ENCODE data around the gene INCA1. TPM values are rescaled to one million over a fixed set of nuclear protein-coding genes. Genes with fewer than 3 reads are reported as not detected.
A peak's percentile ranks its signal among the peaks of the same experiment; 100 is the strongest.

INCA1 gene
- total and polyA plus RNA-seq, 7 donors, result 1.6 to 4.9 (median 3.8) TPM

DNA sequence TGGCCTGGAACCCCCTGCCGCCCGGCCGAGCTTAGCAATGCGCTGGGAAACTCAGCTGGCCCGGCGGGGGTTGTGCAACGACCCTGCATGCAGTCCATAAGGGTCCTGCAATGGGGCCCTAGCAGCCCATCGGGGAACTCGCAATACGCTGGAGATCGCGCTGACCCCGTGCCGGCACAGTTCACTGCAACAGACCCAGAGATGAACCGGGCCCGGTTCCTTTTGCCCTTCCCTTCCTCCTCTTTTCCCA lies 57.9 kb downstream of the INCA1 start:
- intact Hi-C loops (cut with DNase I), result loop anchor here (5.0 kb wide), 2 partner anchors 43 to 138 kb away; partner anchors contain the start of gene ZFP3 (in 1 of the 2)
- ATAC-seq (peak in 3 of 4 donors; percentile 5 to 11 (median 6)), DNase-seq (peak in 1 of 2 donors; percentile 57)
- TF ChIP-seq CTCF (IDR thresholded peaks at IDR 0.05), result no peak
- H3K36me3 ChIP-seq (ENCODE audit: insufficient read depth in 1 of 2, low read depth in 1 of 2), result peaks cover 0 to 56% of the 10 kb centered on the region in 2 donors
- H3K27me3 ChIP-seq (ENCODE audit: insufficient read depth in 3 of 3, low read length in 2 of 3), result no peaks in the 10 kb centered on the region
- H3K27ac ChIP-seq, result peak overlapping the region; percentile 95
- peak overlapping the region; percentile 80 for H3K4me3 ChIP-seq
- H3K4me1 ChIP-seq, result peaks cover 41% of the 10 kb centered on the region
- no peaks in the 10 kb centered on the region for H3K9me3 ChIP-seq
- 0 to 1% (median 0%) methylated on average over 16 of the region's 16 CpGs for WGBS, 3 donors

DNA sequence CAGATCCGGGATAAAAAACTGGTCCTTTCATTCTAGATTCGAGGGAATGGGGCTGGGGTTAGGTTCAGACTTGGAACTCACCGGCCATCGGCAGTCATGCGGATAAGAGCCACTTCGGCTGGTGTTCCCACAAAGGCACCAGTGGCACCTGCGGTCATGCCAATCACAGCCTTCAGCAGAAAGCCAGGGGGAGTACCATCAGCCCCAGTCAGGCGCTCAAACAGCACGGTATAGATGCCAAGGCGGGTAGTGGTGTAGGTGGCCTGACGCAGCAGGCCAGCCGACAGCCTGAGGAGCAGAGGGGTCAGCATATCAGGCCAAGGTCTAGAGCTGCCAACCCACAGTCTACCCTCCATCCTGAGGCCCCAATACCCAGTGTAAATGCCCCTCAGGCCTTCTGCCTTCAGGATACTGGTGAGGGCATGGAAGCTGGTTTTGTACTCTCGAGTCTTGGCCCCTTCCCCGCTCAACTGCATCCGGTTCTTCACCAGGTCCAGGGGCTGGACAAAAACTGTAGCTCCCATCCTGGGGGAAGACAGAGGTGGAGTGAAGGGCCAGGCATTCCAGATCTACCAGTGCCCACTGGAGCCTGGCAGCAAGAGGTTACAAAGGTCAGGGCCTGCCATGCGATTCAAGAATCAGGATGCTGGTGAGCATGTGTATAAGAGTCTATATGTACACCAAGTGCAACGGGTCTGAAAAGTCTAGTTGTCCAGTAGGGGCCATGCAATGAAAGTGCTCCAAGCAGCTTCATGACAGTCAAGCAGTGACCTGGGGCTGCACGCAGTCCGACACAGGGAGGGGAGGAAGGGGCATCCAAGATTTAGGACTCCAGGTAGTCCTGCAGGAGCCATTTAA lies 58.4 kb downstream of the INCA1 start:
- peak overlapping the region; percentile 80 for H3K4me3 ChIP-seq
- peaks cover 46% of the 10 kb centered on the region for H3K4me1 ChIP-seq
- peak in 1 of 4 donors; percentile 12 for ATAC-seq
- 25 to 41% (median 31%) methylated on average over 19 of the region's 19 CpGs for WGBS, 3 donors
- peaks cover 0 to 50% of the 10 kb centered on the region in 2 donors for H3K36me3 ChIP-seq (ENCODE audit: insufficient read depth in 1 of 2, low read depth in 1 of 2)
- peak in 1 of 2 donors; percentile 58 for DNase-seq
- peak overlapping the region; percentile 95 for H3K27ac ChIP-seq
- H3K27me3 ChIP-seq (ENCODE audit: insufficient read depth in 3 of 3, low read length in 2 of 3), result no peaks in the 10 kb centered on the region
- intact Hi-C loops (cut with DNase I), result loop anchor here (5.0 kb wide), 2 partner anchors 43 to 138 kb away; partner anchors contain the start of gene ZFP3 (in 1 of the 2)
- no peak for TF ChIP-seq CTCF (IDR thresholded peaks at IDR 0.05)
- H3K9me3 ChIP-seq, result no peaks in the 10 kb centered on the region

Other genes starting within 250 kb of the INCA1 start
- not detected for gene TM4SF5, start 225.6 kb downstream of the INCA1 start, total RNA-seq
- gene TM4SF5, start 225.6 kb downstream of the INCA1 start, polyA plus RNA-seq, result under 1 TPM in 1 of 3 donors, not detected in 2; 0.34 TPM
- under 1 TPM; 0.42 to 0.84 (median 0.64) TPM for gene VMO1, start 211.2 kb downstream of the INCA1 start, total RNA-seq
- 1 to 10 TPM in 2 of 3 donors, under 1 TPM in 1; 0.84 to 3.1 (median 1.8) TPM for gene VMO1, start 211.2 kb downstream of the INCA1 start, polyA plus RNA-seq
- gene GLTPD2, start 208.6 kb downstream of the INCA1 start, total RNA-seq, result not detected
- gene GLTPD2, start 208.6 kb downstream of the INCA1 start, polyA plus RNA-seq, result not detected
- gene PSMB6, start 201.4 kb downstream of the INCA1 start, total RNA-seq, result 100 to 1,000 TPM; 160 to 254 (median 234) TPM
- gene PSMB6, start 201.4 kb downstream of the INCA1 start, polyA plus RNA-seq, result 100 to 1,000 TPM; 416 to 561 (median 427) TPM
- gene PLD2, start 190.4 kb downstream of the INCA1 start, total RNA-seq, result 1 to 10 TPM; 3.7 to 7.5 (median 4.3) TPM
- 1 to 10 TPM; 2.4 to 4.2 (median 3.0) TPM for gene PLD2, start 190.4 kb downstream of the INCA1 start, polyA plus RNA-seq
- 10 to 100 TPM; 15.8 to 23.8 (median 20.8) TPM for gene MINK1, start 164.2 kb downstream of the INCA1 start, total RNA-seq
- gene MINK1, start 164.2 kb downstream of the INCA1 start, polyA plus RNA-seq, result 10 to 100 TPM in 2 of 3 donors, 1 to 10 TPM in 1; 8.9 to 19.2 (median 14.2) TPM
- under 1 TPM in 2 of 4 donors, not detected in 2; 0.20 to 0.30 TPM for gene C17orf107, start 98.0 kb downstream of the INCA1 start, total RNA-seq
- gene C17orf107, start 98.0 kb downstream of the INCA1 start, polyA plus RNA-seq, result under 1 TPM; 0.01 to 0.10 (median 0.03) TPM
- gene CHRNE, start 94.4 kb downstream of the INCA1 start, total RNA-seq, result 1 to 10 TPM in 1 of 4 donors, under 1 TPM in 3; 0.19 to 1.1 (median 0.28) TPM
- under 1 TPM; 0.16 to 0.70 (median 0.56) TPM for gene CHRNE, start 94.4 kb downstream of the INCA1 start, polyA plus RNA-seq
- gene GP1BA, start 65.2 kb downstream of the INCA1 start, total RNA-seq, result under 1 TPM in 1 of 4 donors, not detected in 3; 0.10 TPM
- gene GP1BA, start 65.2 kb downstream of the INCA1 start, polyA plus RNA-seq, result under 1 TPM in 2 of 3 donors, not detected in 1; 0.04 to 0.05 TPM
- gene SLC25A11, start 57.5 kb downstream of the INCA1 start, total RNA-seq, result 100 to 1,000 TPM in 3 of 4 donors, 10 to 100 TPM in 1; 97.1 to 225 (median 143) TPM
- 100 to 1,000 TPM; 125 to 163 (median 128) TPM for gene SLC25A11, start 57.5 kb downstream of the INCA1 start, polyA plus RNA-seq
- 10 to 100 TPM; 85.1 to 96.3 (median 87.3) TPM for gene RNF167, start 57.3 kb downstream of the INCA1 start, total RNA-seq
- gene RNF167, start 57.3 kb downstream of the INCA1 start, polyA plus RNA-seq, result 100 to 1,000 TPM in 1 of 3 donors, 10 to 100 TPM in 2; 85.7 to 151 (median 100.0) TPM
- 100 to 1,000 TPM; 149 to 253 (median 205) TPM for gene PFN1, start 49.0 kb downstream of the INCA1 start, total RNA-seq
- gene PFN1, start 49.0 kb downstream of the INCA1 start, polyA plus RNA-seq, result 1,000 to 10,000 TPM in 1 of 3 donors, 100 to 1,000 TPM in 2; 220 to 1,518 (median 312) TPM
- 1,000 to 10,000 TPM; 2,251 to 3,238 (median 2,533) TPM for gene ENO3, start 46.4 kb downstream of the INCA1 start, total RNA-seq
- gene ENO3, start 46.4 kb downstream of the INCA1 start, polyA plus RNA-seq, result 1,000 to 10,000 TPM; 1,126 to 5,696 (median 4,322) TPM
- 100 to 1,000 TPM in 3 of 4 donors, 10 to 100 TPM in 1; 79.2 to 156 (median 111) TPM for gene SPAG7, start 29.7 kb downstream of the INCA1 start, total RNA-seq
- gene SPAG7, start 29.7 kb downstream of the INCA1 start, polyA plus RNA-seq, result 100 to 1,000 TPM in 2 of 3 donors, 10 to 100 TPM in 1; 93.2 to 179 (median 170) TPM
- gene CAMTA2, start 9.8 kb downstream of the INCA1 start, total RNA-seq, result 10 to 100 TPM; 43.0 to 60.8 (median 51.0) TPM
- 10 to 100 TPM; 30.3 to 50.2 (median 39.5) TPM for gene CAMTA2, start 9.8 kb downstream of the INCA1 start, polyA plus RNA-seq
- gene KIF1C, start 428 bp upstream of the INCA1 start, total RNA-seq, result 1,000 to 10,000 TPM in 1 of 4 donors, 100 to 1,000 TPM in 3; 624 to 1,039 (median 691) TPM
- 100 to 1,000 TPM; 204 to 445 (median 311) TPM for gene KIF1C, start 428 bp upstream of the INCA1 start, polyA plus RNA-seq
- not detected for gene SLC52A1, start 37.9 kb upstream of the INCA1 start, total RNA-seq
- gene SLC52A1, start 37.9 kb upstream of the INCA1 start, polyA plus RNA-seq, result under 1 TPM in 2 of 3 donors, not detected in 1; 0.01 to 0.04 TPM
- 10 to 100 TPM in 1 of 4 donors, 1 to 10 TPM in 3; 6.8 to 12.3 (median 8.0) TPM for gene ZFP3, start 80.9 kb upstream of the INCA1 start, total RNA-seq
- 10 to 100 TPM in 1 of 3 donors, 1 to 10 TPM in 2; 3.7 to 11.2 (median 3.9) TPM for gene ZFP3, start 80.9 kb upstream of the INCA1 start, polyA plus RNA-seq
- 10 to 100 TPM in 1 of 4 donors, 1 to 10 TPM in 3; 5.8 to 12.2 (median 7.4) TPM for gene ZNF232, start 114.4 kb upstream of the INCA1 start, total RNA-seq
- gene ZNF232, start 114.4 kb upstream of the INCA1 start, polyA plus RNA-seq, result 10 to 100 TPM in 1 of 3 donors, 1 to 10 TPM in 2; 7.1 to 19.3 (median 8.0) TPM
- 1 to 10 TPM in 1 of 4 donors, under 1 TPM in 3; 0.40 to 3.2 (median 0.41) TPM for gene USP6, start 118.5 kb upstream of the INCA1 start, total RNA-seq
- gene USP6, start 118.5 kb upstream of the INCA1 start, polyA plus RNA-seq, result under 1 TPM; 0.05 to 0.37 (median 0.25) TPM
- 1 to 10 TPM; 1.5 to 4.0 (median 3.1) TPM for gene ZNF594, start 194.3 kb upstream of the INCA1 start, total RNA-seq
- gene ZNF594, start 194.3 kb upstream of the INCA1 start, polyA plus RNA-seq, result 1 to 10 TPM; 1.1 to 6.6 (median 1.2) TPM
- gene SCIMP, start 237.3 kb upstream of the INCA1 start, total RNA-seq, result under 1 TPM; 0.37 to 0.74 (median 0.50) TPM
- under 1 TPM; 0.12 to 0.55 (median 0.27) TPM for gene SCIMP, start 237.3 kb upstream of the INCA1 start, polyA plus RNA-seq